Measurements from ENCODE around the gene ZNF282. TPM values are rescaled to one million over a fixed set of nuclear protein-coding genes. Genes with fewer than 3 reads are reported as not detected.
"Not testable (repeated sequence)": the region's sequence is repeated elsewhere in the genome, so short reads cannot be mapped to it uniquely, and the experiment has no call there.

Gene ZNF282
- total RNA-seq, 1 donor from 2014 or later: 28.1 TPM

DNA sequence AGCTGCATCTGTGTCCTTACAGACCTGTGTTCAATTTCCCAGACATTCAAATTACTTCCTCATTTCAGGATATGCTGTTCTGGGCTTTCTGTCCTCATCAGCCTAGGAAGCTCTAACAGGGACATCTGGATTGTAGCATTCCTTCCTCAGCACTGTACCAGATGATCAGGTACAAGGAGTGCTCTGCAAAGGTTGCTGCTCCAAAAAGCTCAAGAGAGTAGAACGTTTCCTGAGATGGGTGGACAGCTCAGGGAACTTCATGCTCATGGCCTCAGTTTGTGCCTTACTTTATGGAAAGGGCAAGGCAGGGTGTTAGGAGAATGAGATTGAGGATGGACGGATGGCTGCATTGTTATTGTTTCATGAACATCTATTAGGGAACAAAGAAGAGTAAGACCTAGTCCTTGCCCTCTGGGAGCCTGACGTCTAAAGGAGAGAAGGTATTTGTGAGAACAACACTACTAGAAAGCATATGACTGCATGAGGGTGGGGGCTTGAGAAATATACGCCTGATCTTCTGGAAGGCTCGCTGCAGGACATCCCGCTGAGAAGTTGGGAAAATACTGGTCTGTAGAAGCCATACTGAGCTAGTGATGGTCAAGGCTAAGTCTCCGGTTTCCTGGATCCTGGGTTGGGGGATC, 33.6 kb downstream of the ZNF282 start:
- no peak overlapping the region for H3K4me3 ChIP-seq (ENCODE audit: insufficient read depth, low read depth, low read length)
- H3K36me3 Mint-ChIP-seq (ENCODE audit: low read depth, unreplicated experiment): peaks cover 2% of the 10 kb centered on the region
- no peak overlapping the region for H3K4me2 ChIP-seq (ENCODE audit: low read length)
- no peak for TF ChIP-seq EZH2 (IDR thresholded peaks at IDR 0.05; ENCODE audit: insufficient read depth, low read length)
- TF ChIP-seq, protein P1, sequence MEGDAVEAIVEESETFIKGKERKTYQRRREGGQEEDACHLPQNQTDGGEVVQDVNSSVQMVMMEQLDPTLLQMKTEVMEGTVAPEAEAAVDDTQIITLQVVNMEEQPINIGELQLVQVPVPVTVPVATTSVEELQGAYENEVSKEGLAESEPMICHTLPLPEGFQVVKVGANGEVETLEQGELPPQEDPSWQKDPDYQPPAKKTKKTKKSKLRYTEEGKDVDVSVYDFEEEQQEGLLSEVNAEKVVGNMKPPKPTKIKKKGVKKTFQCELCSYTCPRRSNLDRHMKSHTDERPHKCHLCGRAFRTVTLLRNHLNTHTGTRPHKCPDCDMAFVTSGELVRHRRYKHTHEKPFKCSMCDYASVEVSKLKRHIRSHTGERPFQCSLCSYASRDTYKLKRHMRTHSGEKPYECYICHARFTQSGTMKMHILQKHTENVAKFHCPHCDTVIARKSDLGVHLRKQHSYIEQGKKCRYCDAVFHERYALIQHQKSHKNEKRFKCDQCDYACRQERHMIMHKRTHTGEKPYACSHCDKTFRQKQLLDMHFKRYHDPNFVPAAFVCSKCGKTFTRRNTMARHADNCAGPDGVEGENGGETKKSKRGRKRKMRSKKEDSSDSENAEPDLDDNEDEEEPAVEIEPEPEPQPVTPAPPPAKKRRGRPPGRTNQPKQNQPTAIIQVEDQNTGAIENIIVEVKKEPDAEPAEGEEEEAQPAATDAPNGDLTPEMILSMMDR (IDR thresholded peaks at IDR 0.05; ENCODE audit: insufficient read depth, low read depth, low read length): no peak
- H3K9me3 Mint-ChIP-seq (ENCODE audit: unreplicated experiment): no peaks in the 10 kb centered on the region
- no peaks in the 10 kb centered on the region for H4K20me1 ChIP-seq (ENCODE audit: insufficient read depth, low read length)
- peaks cover 3% of the 10 kb centered on the region for H3K36me3 ChIP-seq (ENCODE audit: insufficient read depth, low read length)
- H3K27ac ChIP-seq (ENCODE audit: low read depth, low read length): no peak overlapping the region
- peaks cover under 1% of the 10 kb centered on the region for H3K4me1 Mint-ChIP-seq (ENCODE audit: low read depth, unreplicated experiment)
- FAIRE-seq (no peak), DNase-seq (ENCODE audit: low read depth) (no peak)
- H3K4me1 ChIP-seq (ENCODE audit: insufficient read depth, low read length): peaks cover 8% of the 10 kb centered on the region
- H3K9me3 ChIP-seq (ENCODE audit: insufficient read depth, low read depth, low read length): no peaks in the 10 kb centered on the region
- no peaks in the 10 kb centered on the region for H3K27me3 Mint-ChIP-seq (ENCODE audit: low read depth, unreplicated experiment)
- H3K4me3 Mint-ChIP-seq (ENCODE audit: unreplicated experiment): no peak overlapping the region
- no peaks in the 10 kb centered on the region for H3K27me3 ChIP-seq (ENCODE audit: insufficient read depth, low read length)
- no peak overlapping the region for H2AFZ ChIP-seq (ENCODE audit: low read depth, low read length)
- no peaks in the 10 kb centered on the region for H3K79me2 ChIP-seq (ENCODE audit: insufficient read depth, low read length)
- H3K9ac ChIP-seq (ENCODE audit: low read length): no peak overlapping the region
- peak overlapping the region; percentile 1 for H3K27ac Mint-ChIP-seq (ENCODE audit: unreplicated experiment)

DNA sequence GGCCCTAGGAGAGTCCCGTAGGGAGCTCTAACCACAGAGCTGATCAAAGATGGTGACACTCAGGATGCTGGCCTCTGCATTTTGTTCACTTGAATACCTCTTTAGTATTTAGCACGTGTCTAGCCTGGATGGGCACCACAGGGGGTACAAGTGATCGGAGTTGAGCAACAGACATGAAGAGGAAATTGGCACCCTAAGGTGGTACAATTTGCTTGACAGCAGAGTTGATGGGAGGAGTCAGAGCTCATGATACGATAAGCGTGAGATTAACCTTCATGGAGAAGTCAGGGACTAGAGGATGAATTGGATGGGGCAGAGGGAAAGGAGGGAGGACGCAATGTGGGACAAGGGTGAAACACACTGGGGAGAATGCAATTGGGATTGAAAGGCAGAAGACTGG, 34.2 kb downstream of the ZNF282 start:
- Mint-ChIP-seq H3K27ac (ENCODE audit: unreplicated experiment) (no peak overlapping the region), H3K9me3 (ENCODE audit: unreplicated experiment) (no peaks in the 10 kb centered on the region), H3K27me3 (ENCODE audit: low read depth, unreplicated experiment) (no peaks in the 10 kb centered on the region), H3K4me3 (ENCODE audit: unreplicated experiment) (no peak overlapping the region), H3K4me1 (ENCODE audit: low read depth, unreplicated experiment) (peaks cover 2% of the 10 kb centered on the region), H3K36me3 (ENCODE audit: low read depth, unreplicated experiment) (peaks cover 2% of the 10 kb centered on the region)
- Histone ChIP-seq H3K27ac (ENCODE audit: low read depth, low read length) (no peak overlapping the region), H3K79me2 (ENCODE audit: insufficient read depth, low read length) (no peaks in the 10 kb centered on the region), H3K4me1 (ENCODE audit: insufficient read depth, low read length) (peaks cover 12% of the 10 kb centered on the region), H2AFZ (ENCODE audit: low read depth, low read length) (no peak overlapping the region), H3K36me3 (ENCODE audit: insufficient read depth, low read length) (peaks cover 3% of the 10 kb centered on the region), H3K27me3 (ENCODE audit: insufficient read depth, low read length) (no peaks in the 10 kb centered on the region), H3K9ac (ENCODE audit: low read length) (no peak overlapping the region), H3K9me3 (ENCODE audit: insufficient read depth, low read depth, low read length) (no peaks in the 10 kb centered on the region), H3K4me2 (ENCODE audit: low read length) (no peak overlapping the region), H3K4me3 (ENCODE audit: insufficient read depth, low read depth, low read length) (no peak overlapping the region), H4K20me1 (ENCODE audit: insufficient read depth, low read length) (no peaks in the 10 kb centered on the region)
- DNase-seq (ENCODE audit: low read depth) (no peak), FAIRE-seq (no peak)
- no peak for TF ChIP-seq EZH2 (IDR thresholded peaks at IDR 0.05; ENCODE audit: insufficient read depth, low read length)
- TF ChIP-seq, protein P1 (IDR thresholded peaks at IDR 0.05; ENCODE audit: insufficient read depth, low read depth, low read length): no peak

DNA sequence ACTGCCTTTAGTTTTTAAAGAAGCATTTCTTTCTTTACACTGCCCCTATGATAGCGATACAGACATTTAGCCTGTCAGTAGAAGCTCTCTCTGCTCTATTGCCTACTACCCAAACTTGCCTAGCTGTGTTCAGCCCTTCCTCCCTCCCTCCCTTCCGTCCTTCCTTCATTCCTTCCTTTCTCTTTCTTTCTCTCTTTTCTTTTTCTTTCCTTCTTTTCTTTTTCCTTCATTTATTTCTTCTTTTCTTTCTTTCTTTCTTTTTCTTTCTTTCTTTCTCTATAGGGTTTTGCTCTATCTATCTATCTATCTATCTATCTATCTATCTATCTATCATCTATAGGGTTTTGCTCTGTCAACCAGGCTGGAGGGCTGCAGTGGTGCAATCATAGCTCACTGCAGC, 37.0 kb downstream of the ZNF282 start:
- FAIRE-seq: no peak
- no peak overlapping the region for H3K27ac Mint-ChIP-seq (ENCODE audit: unreplicated experiment)
- H3K4me1 Mint-ChIP-seq (ENCODE audit: low read depth, unreplicated experiment): peaks cover 2% of the 10 kb centered on the region

DNA sequence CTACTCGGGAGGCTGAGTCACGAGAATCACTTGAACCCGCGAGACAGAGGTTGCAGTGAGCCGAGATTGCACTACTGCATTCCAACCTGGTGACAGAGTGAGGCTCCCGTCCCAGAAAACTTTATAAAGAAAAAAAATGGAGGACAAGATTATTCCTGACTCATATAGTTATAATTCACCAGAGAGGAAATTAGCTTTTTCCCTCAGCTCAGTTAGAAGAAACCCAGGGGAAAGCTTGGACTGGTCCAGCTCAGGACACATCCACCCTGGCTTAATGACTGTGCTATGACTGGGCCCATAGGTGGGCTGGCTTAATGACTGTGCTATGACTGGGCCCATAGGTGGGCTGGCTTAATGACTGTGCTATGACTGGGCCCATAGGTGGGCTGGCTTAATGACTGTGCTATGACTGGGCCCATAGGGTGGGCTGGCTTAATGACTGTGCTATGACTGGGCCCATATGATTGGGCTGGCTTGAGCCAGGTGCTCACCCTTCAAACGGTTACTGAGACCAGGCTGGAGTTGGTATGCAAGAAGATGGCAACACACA, 38.4 kb downstream of the ZNF282 start:
- H3K4me3 Mint-ChIP-seq (ENCODE audit: unreplicated experiment); H3K9me3 ChIP-seq (ENCODE audit: insufficient read depth, low read depth, low read length); H3K27me3 ChIP-seq (ENCODE audit: insufficient read depth, low read length); H3K9me3 Mint-ChIP-seq (ENCODE audit: unreplicated experiment); H3K36me3 Mint-ChIP-seq (ENCODE audit: low read depth, unreplicated experiment); H3K27me3 Mint-ChIP-seq (ENCODE audit: low read depth, unreplicated experiment); H3K4me3 ChIP-seq (ENCODE audit: insufficient read depth, low read depth, low read length); H3K4me1 Mint-ChIP-seq (ENCODE audit: low read depth, unreplicated experiment); H4K20me1 ChIP-seq (ENCODE audit: insufficient read depth, low read length); H3K36me3 ChIP-seq (ENCODE audit: insufficient read depth, low read length); FAIRE-seq; H3K79me2 ChIP-seq (ENCODE audit: insufficient read depth, low read length): not testable (repeated sequence)
- peak overlapping the region; percentile 77 for H2AFZ ChIP-seq (ENCODE audit: low read depth, low read length)
- peak overlapping the region; percentile 96 for H3K27ac ChIP-seq (ENCODE audit: low read depth, low read length)
- peaks cover 12% of the 10 kb centered on the region for H3K4me1 ChIP-seq (ENCODE audit: insufficient read depth, low read length)
- peak overlapping the region; percentile 87 for H3K27ac Mint-ChIP-seq (ENCODE audit: unreplicated experiment)
- peak overlapping the region; percentile 69 for H3K9ac ChIP-seq (ENCODE audit: low read length)
- H3K4me2 ChIP-seq (ENCODE audit: low read length): peak overlapping the region; percentile 76
- peak; percentile 89 for DNase-seq (ENCODE audit: low read depth)

More for the DNA sequence above, 37.0 kb downstream of the ZNF282 start:
- Mint-ChIP-seq H3K4me3 (ENCODE audit: unreplicated experiment) (no peak overlapping the region), H3K27me3 (ENCODE audit: low read depth, unreplicated experiment) (no peaks in the 10 kb centered on the region), H3K9me3 (ENCODE audit: unreplicated experiment) (no peaks in the 10 kb centered on the region), H3K36me3 (ENCODE audit: low read depth, unreplicated experiment) (no peaks in the 10 kb centered on the region)
- Histone ChIP-seq H3K4me2 (ENCODE audit: low read length) (no peak overlapping the region), H3K4me3 (ENCODE audit: insufficient read depth, low read depth, low read length) (no peak overlapping the region), H3K9me3 (ENCODE audit: insufficient read depth, low read depth, low read length) (no peaks in the 10 kb centered on the region), H2AFZ (ENCODE audit: low read depth, low read length) (no peak overlapping the region), H3K27me3 (ENCODE audit: insufficient read depth, low read length) (no peaks in the 10 kb centered on the region), H4K20me1 (ENCODE audit: insufficient read depth, low read length) (no peaks in the 10 kb centered on the region), H3K9ac (ENCODE audit: low read length) (no peak overlapping the region), H3K36me3 (ENCODE audit: insufficient read depth, low read length) (no peaks in the 10 kb centered on the region), H3K4me1 (ENCODE audit: insufficient read depth, low read length) (peaks cover 12% of the 10 kb centered on the region), H3K27ac (ENCODE audit: low read depth, low read length) (peak overlapping the region; percentile 96), H3K79me2 (ENCODE audit: insufficient read depth, low read length) (no peaks in the 10 kb centered on the region)
- TF ChIP-seq EZH2 (IDR thresholded peaks at IDR 0.05; ENCODE audit: insufficient read depth, low read length): no peak
- TF ChIP-seq, protein P1 (IDR thresholded peaks at IDR 0.05; ENCODE audit: insufficient read depth, low read depth, low read length): no peak
- DNase-seq (ENCODE audit: low read depth): no peak

All from astrocyte (in vitro differentiated cells and primary cell).